ENCODE results near the gene PLAC1.

The PLAC1 gene

GRCh38 chrX:134653835-134654234, 4.4 kb downstream of the PLAC1 start:
- no peak overlapping the region for H3K4me3 Mint-ChIP-seq

DNA sequence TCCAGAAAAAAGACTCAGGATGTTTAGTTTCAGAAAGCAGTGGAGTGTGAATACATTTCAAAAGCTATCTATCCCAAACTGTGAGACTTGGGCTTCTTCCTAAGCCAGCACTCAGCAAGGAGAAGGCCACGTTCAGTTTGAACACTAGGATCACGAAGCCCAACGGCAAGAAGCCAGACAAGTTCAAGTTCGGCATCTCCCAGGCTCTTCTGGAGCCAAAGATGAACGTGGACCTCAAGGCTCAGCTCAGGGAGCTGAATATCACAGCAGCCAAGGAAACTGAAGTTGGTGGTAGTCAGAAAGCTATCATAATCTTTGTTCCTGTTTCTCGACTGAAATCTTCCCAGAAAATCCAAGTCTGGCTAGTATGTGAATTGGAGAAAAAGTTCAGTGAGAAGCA, 7.6 kb downstream of the PLAC1 start:
- peaks cover 2% of the 10 kb centered on the region for H3K4me1 Mint-ChIP-seq (ENCODE audit: low read depth)
- H3K4me3 Mint-ChIP-seq = no peak overlapping the region
- H3K36me3 Mint-ChIP-seq = no peaks in the 10 kb centered on the region
- no peaks in the 10 kb centered on the region for H3K27me3 Mint-ChIP-seq
- H3K27ac Mint-ChIP-seq = no peak overlapping the region
- H3K9me3 Mint-ChIP-seq (ENCODE audit: low read depth) = no peaks in the 10 kb centered on the region

More at GRCh38 chrX:134653835-134654234, 4.4 kb downstream of the PLAC1 start:
- H3K27ac Mint-ChIP-seq = no peak overlapping the region
- no peaks in the 10 kb centered on the region for H3K27me3 Mint-ChIP-seq
- H3K9me3 Mint-ChIP-seq (ENCODE audit: low read depth) = no peaks in the 10 kb centered on the region
- H3K36me3 Mint-ChIP-seq = no peaks in the 10 kb centered on the region
- H3K4me1 Mint-ChIP-seq (ENCODE audit: low read depth) = peaks cover 2% of the 10 kb centered on the region

- no peak overlapping the region for H3K27ac Mint-ChIP-seq
- H3K4me1 Mint-ChIP-seq (ENCODE audit: low read depth) = peaks cover 2% of the 10 kb centered on the region
- H3K9me3 Mint-ChIP-seq (ENCODE audit: low read depth) = no peaks in the 10 kb centered on the region
- H3K36me3 Mint-ChIP-seq = no peaks in the 10 kb centered on the region
- H3K27me3 Mint-ChIP-seq = no peaks in the 10 kb centered on the region
- H3K4me3 Mint-ChIP-seq = no peak overlapping the region
Observed at GRCh38 chrX:134649770-134650169, 8.5 kb downstream of the PLAC1 start.

DNA sequence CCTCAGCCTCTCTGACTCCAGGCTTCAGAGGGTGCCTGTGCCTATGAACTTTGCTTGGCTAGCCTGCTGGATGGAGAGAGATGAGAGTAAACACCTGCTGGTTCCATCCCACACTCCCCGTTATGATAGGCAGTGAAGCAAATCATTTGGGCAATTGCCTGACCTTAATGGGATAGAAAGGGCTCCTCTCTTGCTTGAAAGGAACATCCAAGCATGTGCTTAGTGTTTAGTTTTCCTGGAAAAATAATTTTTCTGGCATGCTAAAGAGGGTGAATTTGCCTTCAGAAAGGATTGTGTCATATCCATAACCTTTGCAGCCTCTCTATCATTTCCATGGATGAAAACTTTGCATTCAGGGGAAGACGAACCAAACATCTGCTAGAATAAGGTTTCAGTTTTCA, 10.8 kb downstream of the PLAC1 start:
- Mint-ChIP-seq H3K27me3 (no peaks in the 10 kb centered on the region), H3K36me3 (no peaks in the 10 kb centered on the region), H3K27ac (no peak overlapping the region), H3K4me3 (no peak overlapping the region), H3K4me1 (ENCODE audit: low read depth) (no peaks in the 10 kb centered on the region), H3K9me3 (ENCODE audit: low read depth) (no peaks in the 10 kb centered on the region)

DNA sequence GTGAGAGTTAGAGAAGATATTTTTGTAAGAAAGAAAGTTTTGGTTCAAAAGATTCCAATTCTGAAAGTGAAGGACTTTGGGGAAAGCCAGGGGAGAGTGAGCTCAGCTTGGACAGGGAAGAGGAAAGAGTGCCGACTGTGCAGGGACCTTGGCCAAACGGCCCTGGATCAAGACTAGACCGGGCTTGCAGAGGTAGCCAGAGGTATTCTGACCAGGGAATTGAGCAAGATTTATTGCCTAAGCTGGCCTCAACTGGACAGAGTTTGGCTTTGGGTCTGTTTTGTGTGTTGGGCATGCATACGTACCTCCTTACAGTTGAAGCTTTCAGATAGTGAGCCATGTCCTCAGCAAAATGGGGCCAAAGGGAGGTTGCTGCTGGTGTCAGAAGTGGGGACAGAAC, 11.6 kb downstream of the PLAC1 start:
- Mint-ChIP-seq H3K27ac (no peak overlapping the region), H3K4me3 (no peak overlapping the region), H3K27me3 (no peaks in the 10 kb centered on the region), H3K9me3 (ENCODE audit: low read depth) (no peaks in the 10 kb centered on the region), H3K36me3 (no peaks in the 10 kb centered on the region), H3K4me1 (ENCODE audit: low read depth) (no peaks in the 10 kb centered on the region)

DNA sequence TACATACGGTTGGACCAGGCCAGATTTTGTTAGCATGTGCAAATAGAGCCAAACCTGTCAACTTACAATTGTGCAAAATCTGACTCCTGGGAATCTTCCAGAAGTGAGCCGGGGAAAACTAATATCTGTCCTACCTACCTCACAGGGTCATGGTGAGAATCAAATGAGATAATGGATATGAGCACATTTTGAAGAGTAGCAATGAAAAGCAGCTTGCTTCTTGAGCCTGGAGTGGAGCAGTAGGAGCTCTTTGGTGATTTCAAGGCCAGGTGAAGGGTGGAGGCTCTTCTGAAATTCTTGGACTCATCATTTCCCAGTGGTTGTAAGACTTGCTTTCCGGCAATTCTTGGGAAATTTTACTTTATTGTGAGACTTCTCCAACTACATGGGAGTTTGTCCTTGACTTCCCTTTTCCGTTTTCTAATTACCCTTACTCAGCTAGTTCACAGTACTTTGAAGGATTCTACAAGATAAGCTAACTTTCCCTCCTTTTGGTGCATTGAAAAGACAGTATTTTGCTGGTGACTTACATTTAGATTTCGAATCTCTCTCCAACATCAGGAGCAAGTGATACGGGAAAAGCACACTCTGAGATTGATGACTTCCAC, 12.2 kb downstream of the PLAC1 start:
- H3K9me3 Mint-ChIP-seq (ENCODE audit: low read depth) = no peaks in the 10 kb centered on the region
- no peaks in the 10 kb centered on the region for H3K27me3 Mint-ChIP-seq
- no peak overlapping the region for H3K4me3 Mint-ChIP-seq
- no peaks in the 10 kb centered on the region for H3K4me1 Mint-ChIP-seq (ENCODE audit: low read depth)
- H3K27ac Mint-ChIP-seq = no peak overlapping the region
- H3K36me3 Mint-ChIP-seq = no peaks in the 10 kb centered on the region

GRCh38 chrX:134642386-134642785, 15.9 kb downstream of the PLAC1 start:
- Mint-ChIP-seq H3K27ac (no peak overlapping the region), H3K4me3 (no peak overlapping the region), H3K4me1 (ENCODE audit: low read depth) (no peaks in the 10 kb centered on the region), H3K36me3 (no peaks in the 10 kb centered on the region), H3K9me3 (ENCODE audit: low read depth) (no peaks in the 10 kb centered on the region), H3K27me3 (no peaks in the 10 kb centered on the region)

DNA sequence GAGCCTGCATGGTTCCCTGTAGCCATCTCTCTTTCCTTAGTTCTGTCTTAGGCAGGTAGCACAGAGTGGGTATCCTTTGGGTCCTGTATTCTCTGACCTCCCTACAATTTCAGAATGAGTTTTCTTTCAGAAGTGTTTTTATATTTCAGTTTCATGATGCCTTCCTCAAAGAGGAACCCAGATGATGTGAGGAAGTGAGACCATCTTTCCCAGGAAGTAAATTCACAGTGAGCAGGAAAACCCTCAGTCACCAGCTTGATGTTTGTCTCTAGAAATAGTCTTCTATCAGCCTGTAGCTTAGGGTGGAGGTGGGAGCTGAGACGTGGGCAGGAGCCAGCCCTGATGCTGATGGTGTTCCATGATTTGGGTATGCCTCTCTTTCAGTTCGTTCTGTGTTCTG, 16.9 kb downstream of the PLAC1 start:
- H3K27ac Mint-ChIP-seq = no peak overlapping the region
- H3K9me3 Mint-ChIP-seq (ENCODE audit: low read depth) = no peaks in the 10 kb centered on the region
- no peaks in the 10 kb centered on the region for H3K4me1 Mint-ChIP-seq (ENCODE audit: low read depth)

DNA sequence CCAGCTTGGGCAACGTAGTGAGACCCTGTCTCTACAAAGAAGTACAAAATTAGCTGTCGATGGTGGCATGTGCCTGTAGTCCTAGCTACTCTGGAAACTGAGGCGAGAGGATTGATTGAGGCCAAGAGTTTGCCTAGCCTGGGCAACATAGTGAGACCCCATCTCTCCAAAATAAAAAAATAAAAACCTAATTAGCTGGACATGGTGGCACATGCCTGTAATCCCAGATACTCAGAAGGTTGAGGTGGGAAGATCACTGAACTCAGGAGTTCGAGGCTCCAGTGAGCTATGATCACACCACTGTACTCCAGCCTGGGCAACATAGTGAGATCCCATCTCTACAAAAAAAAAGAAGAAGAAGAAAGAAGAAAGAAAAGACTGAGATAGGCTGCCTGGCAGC, 17.4 kb downstream of the PLAC1 start:
- Mint-ChIP-seq H3K36me3 (no peaks in the 10 kb centered on the region), H3K9me3 (ENCODE audit: low read depth) (no peaks in the 10 kb centered on the region), H3K4me1 (ENCODE audit: low read depth) (no peaks in the 10 kb centered on the region), H3K4me3 (no peak overlapping the region), H3K27me3 (no peaks in the 10 kb centered on the region), H3K27ac (no peak overlapping the region)

More for the DNA sequence above, 16.9 kb downstream of the PLAC1 start:
- Mint-ChIP-seq H3K27me3 (no peaks in the 10 kb centered on the region), H3K4me3 (no peak overlapping the region), H3K36me3 (no peaks in the 10 kb centered on the region)

GRCh38 chrX:134636851-134637250, 21.4 kb downstream of the PLAC1 start:
- Mint-ChIP-seq H3K36me3 (no peaks in the 10 kb centered on the region), H3K4me3 (no peak overlapping the region), H3K9me3 (ENCODE audit: low read depth) (no peaks in the 10 kb centered on the region), H3K27me3 (peaks cover 2% of the 10 kb centered on the region), H3K4me1 (ENCODE audit: low read depth) (no peaks in the 10 kb centered on the region), H3K27ac (no peak overlapping the region)

DNA sequence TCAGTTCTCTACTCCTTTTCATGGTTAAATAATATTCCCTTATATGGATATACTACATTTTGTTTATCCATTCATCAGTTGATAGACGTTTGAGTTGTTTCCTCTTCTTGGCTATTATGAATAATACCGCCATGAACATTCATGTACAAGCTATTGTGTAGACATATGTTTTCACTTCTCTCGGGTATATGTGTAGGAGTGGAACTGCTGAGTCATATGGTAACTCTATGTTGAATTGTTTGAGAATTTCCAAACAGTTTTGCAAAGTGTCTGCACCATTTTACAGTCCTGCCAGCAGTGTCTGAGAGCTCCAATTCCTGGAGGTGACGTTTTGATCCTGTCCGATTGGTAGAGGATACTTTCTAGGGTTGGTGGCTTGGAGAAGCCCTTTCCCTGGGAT, 23.6 kb downstream of the PLAC1 start:
- Mint-ChIP-seq H3K9me3 (ENCODE audit: low read depth) (no peaks in the 10 kb centered on the region), H3K4me1 (ENCODE audit: low read depth) (no peaks in the 10 kb centered on the region), H3K4me3 (no peak overlapping the region), H3K36me3 (no peaks in the 10 kb centered on the region), H3K27ac (no peak overlapping the region), H3K27me3 (peaks cover 2% of the 10 kb centered on the region)

GRCh38 chrX:134633832-134634231, 24.4 kb downstream of the PLAC1 start:
- H3K4me3 Mint-ChIP-seq = no peak overlapping the region
- H3K36me3 Mint-ChIP-seq = no peaks in the 10 kb centered on the region
- H3K4me1 Mint-ChIP-seq (ENCODE audit: low read depth) = no peaks in the 10 kb centered on the region
- H3K27me3 Mint-ChIP-seq = peaks cover 2% of the 10 kb centered on the region
- H3K9me3 Mint-ChIP-seq (ENCODE audit: low read depth) = no peaks in the 10 kb centered on the region
- H3K27ac Mint-ChIP-seq = no peak overlapping the region

GRCh38 chrX:134633394-134633793, 24.9 kb downstream of the PLAC1 start:
- Mint-ChIP-seq H3K4me1 (ENCODE audit: low read depth) (no peaks in the 10 kb centered on the region), H3K27me3 (peaks cover 2% of the 10 kb centered on the region), H3K9me3 (ENCODE audit: low read depth) (no peaks in the 10 kb centered on the region), H3K27ac (no peak overlapping the region), H3K4me3 (no peak overlapping the region), H3K36me3 (no peaks in the 10 kb centered on the region)

DNA sequence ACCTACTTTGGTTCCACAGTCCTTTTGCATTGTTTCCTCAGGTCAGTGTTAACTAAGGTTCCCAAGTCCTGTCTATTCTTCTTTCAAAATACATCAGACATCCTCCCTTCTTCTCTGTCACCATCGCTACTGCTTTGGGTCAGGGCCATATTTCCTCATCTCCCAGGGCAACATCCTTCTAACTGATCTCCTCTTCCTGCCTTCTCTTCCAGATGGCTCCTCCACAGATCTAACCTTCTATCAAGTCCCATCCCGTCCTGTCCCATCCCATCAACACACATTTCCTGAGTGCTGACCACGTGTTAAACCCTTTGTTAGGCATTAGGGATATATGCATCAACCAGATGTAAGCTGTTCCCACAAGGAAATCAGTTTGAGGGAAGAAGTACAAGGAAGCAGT, 25.9 kb downstream of the PLAC1 start:
- Mint-ChIP-seq H3K4me3 (no peak overlapping the region), H3K27ac (no peak overlapping the region), H3K36me3 (no peaks in the 10 kb centered on the region), H3K4me1 (ENCODE audit: low read depth) (no peaks in the 10 kb centered on the region), H3K9me3 (ENCODE audit: low read depth) (no peaks in the 10 kb centered on the region), H3K27me3 (peaks cover 2% of the 10 kb centered on the region)

DNA sequence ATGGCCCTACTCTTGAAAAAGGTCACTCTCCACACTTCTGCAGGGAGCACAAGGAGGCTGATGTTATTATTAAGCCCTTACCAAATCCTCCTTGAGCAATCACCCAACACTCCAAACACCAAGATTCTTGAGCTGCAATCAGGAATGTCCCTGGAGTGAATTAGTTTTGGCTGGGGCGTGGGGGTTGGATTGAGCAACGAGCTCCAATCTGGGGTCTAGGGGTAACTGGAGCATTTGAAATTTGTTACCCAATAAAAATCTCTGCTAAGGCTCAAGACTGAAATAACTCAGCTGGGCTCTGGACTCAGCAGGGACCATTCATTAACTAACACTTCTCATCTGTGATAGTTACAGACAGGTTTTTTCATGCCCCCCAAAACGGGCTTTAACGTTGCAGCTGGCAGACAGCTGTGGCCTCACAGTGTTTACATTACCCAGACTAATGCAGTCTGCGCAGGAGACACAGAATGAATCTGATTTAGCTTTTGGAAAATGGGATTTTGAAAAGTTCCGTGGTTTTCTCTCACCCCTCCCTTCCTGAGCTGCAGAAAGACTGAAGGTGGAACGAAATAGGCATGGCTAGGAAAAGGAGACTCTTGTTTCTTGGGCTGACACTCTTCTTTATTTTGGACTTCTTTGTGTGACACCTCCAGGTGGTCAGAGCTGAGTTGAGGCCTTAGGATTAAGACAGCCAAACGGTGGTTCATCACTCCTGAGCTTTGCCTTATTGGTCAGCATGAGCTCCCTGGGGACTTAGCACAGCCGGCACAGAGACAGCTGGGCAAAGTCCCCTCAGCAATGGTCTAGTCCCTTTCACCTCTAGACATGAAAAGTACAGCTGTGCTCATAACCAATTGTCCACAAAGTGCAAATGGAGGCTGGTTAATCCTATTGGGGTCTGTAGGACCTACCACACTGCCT, 26.6 kb downstream of the PLAC1 start:
- H3K9me3 Mint-ChIP-seq (ENCODE audit: low read depth) = no peaks in the 10 kb centered on the region
- peaks cover 2% of the 10 kb centered on the region for H3K27me3 Mint-ChIP-seq
- H3K36me3 Mint-ChIP-seq = no peaks in the 10 kb centered on the region

DNA sequence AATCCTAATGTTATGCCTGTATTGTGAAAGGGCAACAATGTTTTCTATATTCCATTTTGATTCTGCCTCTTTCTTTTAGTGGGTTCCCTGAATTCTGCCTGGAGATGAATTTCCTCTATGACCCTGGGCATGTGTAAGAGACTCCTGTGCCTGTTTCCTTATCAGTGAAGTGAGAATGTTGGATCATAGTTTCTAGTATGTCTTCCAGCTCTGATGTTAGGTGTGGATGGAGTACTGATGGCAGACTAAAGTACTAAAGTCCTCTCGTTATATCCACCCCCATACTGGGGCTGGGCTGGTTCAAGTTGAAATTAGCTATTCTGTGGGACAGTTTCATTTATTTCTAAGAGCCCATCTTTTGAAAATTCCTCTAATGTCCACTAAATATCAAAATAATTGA, 29.6 kb downstream of the PLAC1 start:
- no peaks in the 10 kb centered on the region for H3K27me3 Mint-ChIP-seq
- H3K9me3 Mint-ChIP-seq (ENCODE audit: low read depth) = no peaks in the 10 kb centered on the region
- H3K36me3 Mint-ChIP-seq = no peaks in the 10 kb centered on the region
- no peak overlapping the region for H3K27ac Mint-ChIP-seq
- no peaks in the 10 kb centered on the region for H3K4me1 Mint-ChIP-seq (ENCODE audit: low read depth)
- no peak overlapping the region for H3K4me3 Mint-ChIP-seq

More for the DNA sequence above, 26.6 kb downstream of the PLAC1 start:
- H3K4me1 Mint-ChIP-seq (ENCODE audit: low read depth) = no peaks in the 10 kb centered on the region
- no peak overlapping the region for H3K4me3 Mint-ChIP-seq
- H3K27ac Mint-ChIP-seq = no peak overlapping the region

All from activated naive CD8-positive, alpha-beta T cell (primary cell).